H9 (cell line): ENCODE measurements around the gene PLCH1. TPM values are rescaled to one million over a fixed set of nuclear protein-coding genes. Genes with fewer than 3 reads are reported as not detected.

ENCODE experiments used
- DNase-seq: peaks from one replicate; pipeline ENCODE4 v3.0.0-alpha.2; 2017
- H2AFZ ChIP-seq: one replicate; pipeline ENCODE4 v1.6.1; 2013; ENCODE audit warnings: mild to moderate bottlenecking, low read length, control low read depth, moderate library complexity
- H2AK5ac ChIP-seq: 2 replicates; pipeline ENCODE4 v1.6.1; 2013; ENCODE audit warnings: low read length, control low read depth, mixed read lengths; ENCODE audit not compliant: insufficient read length
- H2BK120ac ChIP-seq: one replicate; pipeline ENCODE4 v1.6.1; 2013; ENCODE audit warnings: low read depth, mild to moderate bottlenecking, low read length, control low read depth, inconsistent platforms; ENCODE audit not compliant: poor library complexity, severe bottlenecking
- H2BK12ac ChIP-seq: 2 replicates; pipeline ENCODE4 v1.6.1; 2013; ENCODE audit warnings: low read length, control low read depth, mixed read lengths, low read depth; ENCODE audit not compliant: insufficient read length
- H2BK15ac ChIP-seq: 2 replicates; pipeline ENCODE4 v1.6.1; 2013; ENCODE audit warnings: low read depth, low read length, control low read depth
- H2BK20ac ChIP-seq: one replicate; pipeline ENCODE4 v1.6.1; 2013; ENCODE audit warnings: low read depth, mild to moderate bottlenecking, low read length, control low read depth, inconsistent platforms; ENCODE audit not compliant: poor library complexity, severe bottlenecking
- H2BK5ac ChIP-seq: 2 replicates; pipeline ENCODE4 v1.6.1; 2013; ENCODE audit warnings: low read length, control low read depth, mixed read lengths; ENCODE audit not compliant: insufficient read length
- H3K14ac ChIP-seq: 2 replicates; pipeline ENCODE4 v1.6.1; 2013; ENCODE audit warnings: low read length, control low read depth; ENCODE audit not compliant: insufficient read depth
- H3K18ac ChIP-seq: 2 replicates; pipeline ENCODE4 v1.6.1; 2013; ENCODE audit warnings: low read depth, mild to moderate bottlenecking, mixed read lengths, low read length, control low read depth; ENCODE audit not compliant: insufficient read length
- H3K23ac ChIP-seq: 2 replicates; pipeline ENCODE4 v1.6.1; 2013; ENCODE audit warnings: low read length, control low read depth, mixed read lengths, low read depth; ENCODE audit not compliant: insufficient read length
- H3K23me2 ChIP-seq: 2 replicates; pipeline ENCODE4 v1.6.1; 2013; ENCODE audit warnings: low read depth, mild to moderate bottlenecking, mixed read lengths, low read length, control low read depth; ENCODE audit not compliant: insufficient read length, poor library complexity, severe bottlenecking
- H3K27ac ChIP-seq: 2 replicates; pipeline ENCODE4 v1.5.1; 2013; ENCODE audit warnings: low read length, control low read depth, mixed read lengths, low read depth; ENCODE audit not compliant: insufficient read length
- H3K27me3 ChIP-seq: 2 replicates; pipeline ENCODE4 v1.6.1; 2013; ENCODE audit warnings: low read length, control low read depth, inconsistent platforms; ENCODE audit not compliant: insufficient read depth
- H3K4ac ChIP-seq: 2 replicates; pipeline ENCODE4 v1.6.1; 2013; ENCODE audit warnings: low read depth, mild to moderate bottlenecking, control low read depth, inconsistent platforms, low read length, moderate library complexity
- H3K4me1 ChIP-seq: 2 replicates; pipeline ENCODE4 v1.6.1; 2013; ENCODE audit warnings: low read length, control low read depth, inconsistent platforms; ENCODE audit not compliant: insufficient read depth
- H3K4me2 ChIP-seq: 2 replicates; pipeline ENCODE4 v1.6.1; 2013; ENCODE audit warnings: low read length, control low read depth, mixed read lengths; ENCODE audit not compliant: insufficient read length, insufficient read depth
- H3K56ac ChIP-seq: 2 replicates; pipeline ENCODE4 v1.6.1; 2013; ENCODE audit warnings: low read depth, mild to moderate bottlenecking, mixed read lengths, low read length, control low read depth; ENCODE audit not compliant: insufficient read length
- H3K79me1 ChIP-seq: 2 replicates; pipeline ENCODE4 v1.6.1; 2013; ENCODE audit warnings: low read depth, mild to moderate bottlenecking, moderate library complexity, low read length, control low read depth, inconsistent platforms; ENCODE audit not compliant: insufficient read depth, poor library complexity, severe bottlenecking
- H3K79me2 ChIP-seq: 2 replicates; pipeline ENCODE4 v1.6.1; 2013; ENCODE audit warnings: low read length, control low read depth, inconsistent platforms; ENCODE audit not compliant: insufficient read depth
- H3K9ac ChIP-seq: 2 replicates; pipeline ENCODE4 v1.6.1; 2013; ENCODE audit warnings: low read length, control low read depth, mixed read lengths; ENCODE audit not compliant: insufficient read length; ENCODE audit errors: extremely low read depth
- H3K9me3 ChIP-seq: one replicate; pipeline ENCODE4 v1.6.1; 2013; ENCODE audit warnings: low read depth, low read length, inconsistent platforms; ENCODE audit not compliant: control insufficient read depth
- H3T11ph ChIP-seq: one replicate; pipeline ENCODE4 v1.6.1; 2013; ENCODE audit warnings: mild to moderate bottlenecking, low read length, control low read depth, inconsistent platforms
- H4K20me1 ChIP-seq: one replicate; pipeline ENCODE4 v1.6.1; 2013; ENCODE audit not compliant: control insufficient read depth, insufficient read length, insufficient read depth
- H4K5ac ChIP-seq: 2 replicates; pipeline ENCODE4 v1.6.1; 2013; ENCODE audit warnings: low read depth, mild to moderate bottlenecking, mixed read lengths, low read length, control low read depth; ENCODE audit not compliant: insufficient read length
- H4K8ac ChIP-seq: replicated peaks from 2 replicates; pipeline ENCODE4 v1.6.1; 2013; ENCODE audit warnings: low read length, control low read depth, mixed read lengths, low read depth; ENCODE audit not compliant: insufficient read length
- H4K91ac ChIP-seq: 2 replicates; pipeline ENCODE4 v1.6.1; 2013; ENCODE audit warnings: low read depth, mild to moderate bottlenecking, moderate library complexity, mixed read lengths, low read length, control low read depth; ENCODE audit not compliant: insufficient read length
- H3K27ac Mint-ChIP-seq, 3 experiments: 2 replicates in 2 of 3; 3 replicates in 1 of 3; pipeline ENCODE4 v1.8.0; 2020 to 2021; ENCODE audit warnings: mixed read lengths in 3 of 3, mild to moderate bottlenecking in 1 of 3, moderate library complexity in 1 of 3
- H3K27me3 Mint-ChIP-seq: 2 replicates; pipeline ENCODE4 v1.8.0; 2021; ENCODE audit warnings: low read depth, mild to moderate bottlenecking, moderate library complexity, mixed read lengths
- H3K36me3 Mint-ChIP-seq, 3 experiments: 2 replicates in 2 of 3; 3 replicates in 1 of 3; pipeline ENCODE4 v1.8.0; 2020 to 2021; ENCODE audit warnings: low read depth in 3 of 3, mixed read lengths in 3 of 3; ENCODE audit not compliant: insufficient read depth in 1 of 3
- H3K4me1 Mint-ChIP-seq, 2 experiments: 2 replicates each; pipeline ENCODE4 v1.8.0; 2020; ENCODE audit warnings: mixed read lengths in 2 of 2
- H3K4me3 Mint-ChIP-seq, 2 experiments: 2 replicates in 1 of 2; 3 replicates in 1 of 2; pipeline ENCODE4 v1.8.0; 2020 to 2021; ENCODE audit warnings: mild to moderate bottlenecking in 2 of 2, mixed read lengths in 2 of 2, moderate library complexity in 1 of 2
- H3K9me3 Mint-ChIP-seq, 2 experiments: 2 replicates in 1 of 2; 3 replicates in 1 of 2; pipeline ENCODE4 v1.8.0; 2020; ENCODE audit warnings: mild to moderate bottlenecking in 2 of 2, mixed read lengths in 2 of 2, moderate library complexity in 1 of 2
- WGBS: extraction: QIAGEN DNeasy Blood & Tissue Kit; methylation state at CpG from one replicate; pipeline ENCODE4 v1.1.7; 2013; ENCODE audit warnings: missing lambda C conversion rate, low lambda C conversion rate, mixed read lengths; ENCODE audit not compliant: insufficient read length; ENCODE audit errors: extremely low coverage; 5-methylcytosine and 5-hydroxymethylcytosine counted together
- total RNA-seq: library from RNA; stranded (reverse); gene quantifications from 2 replicates; pipeline ENCODE4 v1.2.1, GENCODE V29; 2021
- TF ChIP-seq, protein P1 (sequence below): fragments of 200-600 bp; sonication (generic); conservative IDR thresholded peaks from 3 replicates; pipeline ENCODE4 v1.8.0; 2021; ENCODE audit warnings: antibody characterized with exemption, mild to moderate bottlenecking

The PLCH1 gene
- total RNA-seq, 1 experiment from 2014 or later, result 19.0 TPM

- H2BK120ac ChIP-seq, result no peak overlapping the region
- H3K23ac ChIP-seq, result no peak overlapping the region
- Mint-ChIP-seq H3K27ac (no peak overlapping the region), H3K36me3 (no peaks in the 10 kb centered on the region), H3K9me3 (no peaks in the 10 kb centered on the region), H3K27me3 (no peaks in the 10 kb centered on the region; the same call in 1 of the 2 replicates), H3K4me3 (no peak overlapping the region), H3K4me1 (no peaks in the 10 kb centered on the region)
- no peaks in the 10 kb centered on the region for H3K79me1 ChIP-seq
- H2BK15ac ChIP-seq, result no peak overlapping the region
- H3K27ac ChIP-seq, result no peak overlapping the region
- H3T11ph ChIP-seq, result no peak overlapping the region
- no peak overlapping the region for H3K4ac ChIP-seq
- no peaks in the 10 kb centered on the region for H3K9me3 ChIP-seq
- H2BK12ac ChIP-seq, result no peak overlapping the region
- H2BK5ac ChIP-seq, result no peak overlapping the region
- H4K20me1 ChIP-seq, result no peaks in the 10 kb centered on the region
- no peaks in the 10 kb centered on the region for H3K4me1 ChIP-seq
- H3K56ac ChIP-seq, result no peak overlapping the region
- H2AFZ ChIP-seq, result no peak overlapping the region
- no peak overlapping the region for H4K8ac ChIP-seq
- H3K4me2 ChIP-seq, result no peak overlapping the region
- no peaks in the 10 kb centered on the region for H3K27me3 ChIP-seq
- H3K79me2 ChIP-seq, result no peaks in the 10 kb centered on the region
- H4K5ac ChIP-seq, result no peak overlapping the region
- H2AK5ac ChIP-seq, result no peak overlapping the region
- no peak overlapping the region for H2BK20ac ChIP-seq
- DNase-seq, result no peak
- no peak overlapping the region for H4K91ac ChIP-seq
- no peak overlapping the region for H3K9ac ChIP-seq
- WGBS, result no CpG with 5 or more reads among the region's 3 CpGs
- no peak overlapping the region for H3K14ac ChIP-seq
- H3K23me2 ChIP-seq, result no peaks in the 10 kb centered on the region
- TF ChIP-seq, protein P1, sequence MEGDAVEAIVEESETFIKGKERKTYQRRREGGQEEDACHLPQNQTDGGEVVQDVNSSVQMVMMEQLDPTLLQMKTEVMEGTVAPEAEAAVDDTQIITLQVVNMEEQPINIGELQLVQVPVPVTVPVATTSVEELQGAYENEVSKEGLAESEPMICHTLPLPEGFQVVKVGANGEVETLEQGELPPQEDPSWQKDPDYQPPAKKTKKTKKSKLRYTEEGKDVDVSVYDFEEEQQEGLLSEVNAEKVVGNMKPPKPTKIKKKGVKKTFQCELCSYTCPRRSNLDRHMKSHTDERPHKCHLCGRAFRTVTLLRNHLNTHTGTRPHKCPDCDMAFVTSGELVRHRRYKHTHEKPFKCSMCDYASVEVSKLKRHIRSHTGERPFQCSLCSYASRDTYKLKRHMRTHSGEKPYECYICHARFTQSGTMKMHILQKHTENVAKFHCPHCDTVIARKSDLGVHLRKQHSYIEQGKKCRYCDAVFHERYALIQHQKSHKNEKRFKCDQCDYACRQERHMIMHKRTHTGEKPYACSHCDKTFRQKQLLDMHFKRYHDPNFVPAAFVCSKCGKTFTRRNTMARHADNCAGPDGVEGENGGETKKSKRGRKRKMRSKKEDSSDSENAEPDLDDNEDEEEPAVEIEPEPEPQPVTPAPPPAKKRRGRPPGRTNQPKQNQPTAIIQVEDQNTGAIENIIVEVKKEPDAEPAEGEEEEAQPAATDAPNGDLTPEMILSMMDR, result no peak
- no peak overlapping the region for H3K18ac ChIP-seq
Observed at GRCh38 chr3:155449613-155450267, 295.1 kb downstream of the PLCH1 start.
